Esophagus muscularis mucosa (tissue), 4 donors: ENCODE results near the gene EIF2B1. TPM values are rescaled to one million over a fixed set of nuclear protein-coding genes. Genes with fewer than 3 reads are reported as not detected.

Experiments
- DNase-seq: peaks from one replicate; pipeline ENCODE4 v3.0.0-alpha.2; 2017; ENCODE audit errors: extremely low spot score
- H3K27ac ChIP-seq, 4 donors: fragments of 200-600 bp; sonication (generic); replicated peaks in 1 of 4; 1 replicate in 3 of 4; 2 replicates in 1 of 4; pipeline ENCODE4 v1.5.1; 2016 to 2019; ENCODE audit warnings: mild to moderate bottlenecking in 1 of 4
- H3K27me3 ChIP-seq, 4 donors: fragments of 200-600 bp; sonication (generic); one replicate each; pipeline versions ENCODE4 v1.5.1 to v1.6.0; 2016 to 2019
- H3K36me3 ChIP-seq, 4 donors: fragments of 200-600 bp; sonication (generic); one replicate each; pipeline ENCODE4 v1.5.1; 2016 to 2019
- H3K4me1 ChIP-seq, 4 donors: fragments of 200-600 bp; sonication (generic); one replicate each; pipeline ENCODE4 v1.5.1; 2016 to 2019
- H3K4me3 ChIP-seq, 4 donors: fragments of 200-600 bp; sonication (generic); 1 replicate in 2 of 4; 2 replicates in 2 of 4; pipeline ENCODE4 v1.5.1; 2016 to 2019; ENCODE audit warnings: mild to moderate bottlenecking in 4 of 4, moderate library complexity in 1 of 4
- H3K9me3 ChIP-seq, 4 donors: fragments of 200-600 bp; sonication (generic); 1 replicate in 3 of 4; 2 replicates in 1 of 4; pipeline ENCODE4 v1.5.1; 2016 to 2019
- CTCF ChIP-seq, 3 experiments: fragments of 200-600 bp in 2 of 3; fragments of 450-650 bp in 1 of 3; sonication (generic) in 2 of 3; IDR thresholded peaks; one replicate each; pipeline ENCODE4 v1.5.1; 2017 to 2019; ENCODE audit warnings: antibody characterized with exemption in 3 of 3, mild to moderate bottlenecking in 2 of 3, moderate library complexity in 1 of 3
- EP300 ChIP-seq: sonication (generic); formaldehyde crosslinking; IDR thresholded peaks from one replicate; pipeline ENCODE4 v1.6.1; 2017; ENCODE audit warnings: antibody characterized with exemption
- POLR2A ChIP-seq: fragments of 450-650 bp; IDR thresholded peaks from one replicate; pipeline ENCODE4 v1.6.1; 2017; ENCODE audit warnings: antibody characterized with exemption, moderate library complexity, mild to moderate bottlenecking, low read depth
- POLR2AphosphoS5 ChIP-seq, 2 donors: sonication (generic); formaldehyde crosslinking; IDR thresholded peaks; one replicate each; pipeline ENCODE4 v1.6.1; 2017; ENCODE audit warnings: antibody characterized with exemption in 2 of 2
- WGBS: methylation state at CpG from one replicate; pipeline ENCODE4 v1.1.5; 2018; 5-methylcytosine and 5-hydroxymethylcytosine counted together
- intact Hi-C: fragments of 100-400 bp; cut with DNase I; formaldehyde crosslinking; loops from one replicate; pipeline ENCODE4 v1.15.1; 2023
- total RNA-seq, 4 donors: library from RNA; depleted of rRNA; stranded (reverse); fragments of >200 nt; gene quantifications; one replicate each; pipeline versions ENCODE4 v1.1.0 to v1.2.1, GENCODE V29; 2016

EIF2B1 gene
- total RNA-seq, 4 donors from 2014 or later = 73.7 to 117 (median 94.6) TPM

GRCh38 chr12:123602651-123603195 is 30.8 kb downstream of the EIF2B1 start:
- intact Hi-C loops = no loop called here
- Histone ChIP-seq H3K27ac (peak overlapping the region; percentile 78 to 91 (median 86)), H3K9me3 (no peaks in the 10 kb centered on the region), H3K4me1 (peaks cover 21 to 34% (median 30%) of the 10 kb centered on the region in 4 donors), H3K36me3 (peaks cover 7 to 44% (median 40%) of the 10 kb centered on the region in 4 donors), H3K4me3 (peak overlapping the region; percentile 76 to 97 (median 90)), H3K27me3 (no peaks in the 10 kb centered on the region)
- no peak for TF ChIP-seq CTCF (IDR thresholded peaks at IDR 0.05)
- TF ChIP-seq POLR2A = no peak
- no peak for TF ChIP-seq EP300
- no peak for TF ChIP-seq POLR2AphosphoS5 (IDR thresholded peaks at IDR 0.05)
- DNase-seq = no peak
- 15% methylated on average over 7 of the region's 7 CpGs for WGBS

GRCh38 chr12:123601602-123602489 is 31.6 kb downstream of the EIF2B1 start, which contains the start of gene DDX55:
Gene DDX55 (plus strand): TSS chr12:123602099. CDS start chr12:123602149, 50 bp downstream.
- Histone ChIP-seq H3K27ac (peak within 1 kb of the TSS; percentile 78 to 91 (median 86)), H3K4me1 (peaks cover 21 to 34% (median 30%) of the 10 kb centered on the region in 4 donors), H3K9me3 (no peaks in the 10 kb centered on the region), H3K4me3 (peak within 1 kb of the TSS; percentile 76 to 97 (median 90)), H3K27me3 (no peaks in the 10 kb centered on the region), H3K36me3 (peaks cover 7 to 44% (median 39%) of the 10 kb centered on the region in 4 donors)
- under 1% methylated on average over 25 of the region's 81 CpGs for WGBS
- no peak for TF ChIP-seq POLR2A
- peak; percentile 48 to 70 (median 58) for TF ChIP-seq CTCF (IDR thresholded peaks at IDR 0.05)
- peak; percentile 88 to 94 for TF ChIP-seq POLR2AphosphoS5 (IDR thresholded peaks at IDR 0.05)
- no peak for TF ChIP-seq EP300
- intact Hi-C loops = no loop called here
- DNase-seq = peak; percentile 95

GRCh38 chr12:123599721-123600120 is 33.8 kb downstream of the EIF2B1 start:
- DNase-seq = no peak
- Histone ChIP-seq H3K4me3 (no peak overlapping the region), H3K36me3 (peaks cover 12 to 50% (median 43%) of the 10 kb centered on the region in 4 donors), H3K4me1 (peaks cover 21 to 40% (median 36%) of the 10 kb centered on the region in 4 donors), H3K9me3 (no peaks in the 10 kb centered on the region), H3K27me3 (no peaks in the 10 kb centered on the region), H3K27ac (no peak overlapping the region)
- intact Hi-C loops = no loop called here
- WGBS = 93% methylated on average over 7 of the region's 7 CpGs
- TF ChIP-seq POLR2A = no peak
- TF ChIP-seq EP300 = no peak
- TF ChIP-seq POLR2AphosphoS5 (IDR thresholded peaks at IDR 0.05) = no peak
- TF ChIP-seq CTCF (IDR thresholded peaks at IDR 0.05) = no peak

- intact Hi-C loops = no loop called here
- peaks cover 21 to 39% (median 35%) of the 10 kb centered on the region in 4 donors for H3K4me1 ChIP-seq
- no peak for TF ChIP-seq CTCF (IDR thresholded peaks at IDR 0.05)
- TF ChIP-seq EP300 = no peak
- no peak for TF ChIP-seq POLR2A
- no peak for TF ChIP-seq POLR2AphosphoS5 (IDR thresholded peaks at IDR 0.05)
- no peak for DNase-seq
- no peaks in the 10 kb centered on the region for H3K27me3 ChIP-seq
- 96% methylated on average over 1 of the region's 1 CpG for WGBS
- no peak overlapping the region for H3K4me3 ChIP-seq
- no peak overlapping the region for H3K27ac ChIP-seq
- no peaks in the 10 kb centered on the region for H3K9me3 ChIP-seq
- H3K36me3 ChIP-seq = peaks cover 12 to 52% (median 46%) of the 10 kb centered on the region in 4 donors
Measured at GRCh38 chr12:123599310-123599709, 34.2 kb downstream of the EIF2B1 start.
